ENCODE measurements around the gene CFAP46. TPM values are rescaled to one million over a fixed set of nuclear protein-coding genes. Genes with fewer than 3 reads are reported as not detected.
"Not testable (repeated sequence)": the region's sequence is repeated elsewhere in the genome, so short reads cannot be mapped to it uniquely, and the experiment has no call there.

The CFAP46 gene
- total and polyA plus RNA-seq, 3 experiments from 2014 or later, result 0.09 TPM; not detected in 2

DNA sequence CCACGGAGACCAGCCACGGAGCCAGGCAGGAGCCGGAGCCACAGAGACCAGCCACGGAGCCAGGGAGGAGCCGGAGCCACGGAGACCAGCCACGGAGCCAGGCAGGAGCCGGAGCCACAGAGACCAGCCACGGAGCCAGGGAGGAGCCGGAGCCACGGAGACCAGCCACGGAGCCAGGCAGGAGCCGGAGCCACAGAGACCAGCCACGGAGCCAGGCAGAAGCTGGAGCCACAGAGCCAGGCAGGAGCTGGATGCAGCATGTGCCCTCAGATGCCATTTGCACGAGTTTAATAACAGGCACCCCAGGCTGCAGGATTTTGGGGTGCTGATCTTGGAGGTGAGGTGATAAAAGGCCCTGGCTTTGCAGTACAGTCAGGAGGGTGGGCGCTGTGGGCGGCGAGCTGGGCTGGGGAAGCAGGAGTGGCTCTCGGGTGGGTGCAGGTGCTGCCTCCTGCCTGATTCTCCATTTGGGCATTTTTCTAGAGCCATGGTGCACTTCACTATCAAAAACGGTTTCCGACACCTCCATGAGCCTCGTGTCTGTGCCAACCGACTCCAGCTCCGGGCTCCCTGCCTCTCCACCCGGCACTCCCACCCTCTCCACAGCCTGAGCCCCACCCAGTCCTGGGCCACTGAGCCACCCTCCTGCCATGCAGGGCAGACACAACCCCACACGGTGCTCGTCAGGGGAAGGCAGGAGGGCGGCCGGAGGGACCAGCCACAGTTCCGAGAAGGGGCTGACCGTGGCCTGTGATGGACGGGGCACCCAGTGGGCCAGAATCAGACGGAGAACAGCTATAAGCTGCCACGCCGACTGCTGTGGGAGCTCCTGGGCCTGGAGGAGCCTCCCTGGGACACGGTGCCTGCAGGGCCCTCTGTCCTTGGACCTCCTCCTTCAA is 115.6 kb downstream of the CFAP46 start:
- H3K36me3 Mint-ChIP-seq, result no peaks in the 10 kb centered on the region
- H3K4me1 Mint-ChIP-seq, result no peaks in the 10 kb centered on the region
- H3K27me3 ChIP-seq (ENCODE audit: insufficient read depth, low read length, poor library complexity, severe bottlenecking), result no peaks in the 10 kb centered on the region
- no peaks in the 10 kb centered on the region for H3K27me3 Mint-ChIP-seq
- no peak overlapping the region for H3K27ac Mint-ChIP-seq
- no peaks in the 10 kb centered on the region for H3K36me3 ChIP-seq (ENCODE audit: insufficient read depth, low read length)
- no peak overlapping the region for H3K4me3 Mint-ChIP-seq
- peaks cover 0 to 4% (median 0%) of the 10 kb centered on the region in 5 donors for H3K9me3 Mint-ChIP-seq
- H3K4me1 ChIP-seq (ENCODE audit: insufficient read depth, low read length), result no peaks in the 10 kb centered on the region
- no peak overlapping the region for H3K4me3 ChIP-seq (ENCODE audit: low read length)
- ChIA-PET CTCF (no interaction called here), POLR2A (no interaction called here)
- no peak overlapping the region for H3K27ac ChIP-seq (ENCODE audit: low read depth, low read length)
- no peak for DNase-seq
- no peaks in the 10 kb centered on the region for H3K9me3 ChIP-seq (ENCODE audit: low read length)

DNA sequence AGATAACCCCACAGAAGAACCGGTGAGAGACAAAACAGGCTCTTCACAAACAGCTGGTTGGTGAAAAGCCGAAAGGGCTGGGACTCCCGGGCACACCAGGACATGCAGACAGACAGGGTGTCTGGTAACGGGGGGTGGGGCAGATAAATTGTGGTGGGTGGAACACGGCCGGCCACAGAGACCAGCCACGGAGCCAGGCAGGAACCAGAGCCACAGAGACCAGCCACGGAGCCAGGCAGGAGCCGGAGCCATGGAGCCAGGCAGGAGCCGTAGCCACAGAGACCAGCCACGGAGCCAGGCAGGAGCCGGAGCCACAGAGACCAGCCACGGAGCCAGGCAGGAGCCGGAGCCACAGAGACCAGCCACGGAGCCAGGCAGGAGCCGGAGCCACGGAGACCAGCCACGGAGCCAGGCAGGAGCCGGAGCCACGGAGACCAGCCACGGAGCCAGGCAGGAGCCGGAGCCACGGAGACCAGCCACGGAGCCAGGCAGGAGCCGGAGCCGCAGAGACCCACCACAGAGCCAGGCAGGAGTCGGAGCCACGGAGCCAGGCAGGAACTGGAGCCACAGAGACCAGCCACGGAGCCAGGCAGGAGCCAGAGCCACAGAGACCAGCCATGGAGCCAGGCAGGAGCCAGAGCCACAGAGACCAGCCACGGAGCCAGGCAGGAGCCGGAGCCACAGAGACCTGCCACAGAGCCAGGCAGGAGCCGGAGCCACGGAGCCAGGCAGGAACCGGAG is 116.4 kb downstream of the CFAP46 start:
- H3K27ac ChIP-seq (ENCODE audit: low read depth, low read length); DNase-seq; CTCF ChIA-PET; H3K27me3 Mint-ChIP-seq; H3K4me3 ChIP-seq (ENCODE audit: low read length); H3K9me3 Mint-ChIP-seq; H3K4me1 Mint-ChIP-seq; H3K9me3 ChIP-seq (ENCODE audit: low read length); H3K36me3 ChIP-seq (ENCODE audit: insufficient read depth, low read length); H3K4me3 Mint-ChIP-seq; H3K4me1 ChIP-seq (ENCODE audit: insufficient read depth, low read length); POLR2A ChIA-PET; H3K36me3 Mint-ChIP-seq; H3K27me3 ChIP-seq (ENCODE audit: insufficient read depth, low read length, poor library complexity, severe bottlenecking): not testable (repeated sequence)
- H3K27ac Mint-ChIP-seq, result peak overlapping the region in 1 of 8 donors; percentile 9

DNA sequence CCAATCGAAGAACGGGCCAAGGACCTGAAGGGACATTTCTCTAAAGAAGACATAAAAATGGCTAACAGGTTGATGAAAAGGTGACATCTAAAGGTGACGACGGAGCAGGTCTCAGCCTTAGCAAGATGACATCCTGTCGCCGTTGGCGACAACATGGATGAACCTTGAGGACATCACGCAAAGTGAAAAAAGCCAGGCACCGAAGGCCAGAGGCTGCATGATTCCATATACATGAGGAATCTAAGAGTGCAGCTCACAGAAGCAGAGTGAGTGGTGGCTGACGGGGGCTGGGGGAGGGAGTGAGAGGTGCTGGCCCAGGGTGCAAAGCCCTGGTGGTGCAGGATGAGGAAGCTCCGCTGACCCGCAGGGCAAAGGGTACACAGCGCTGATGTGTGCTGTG is 122.3 kb downstream of the CFAP46 start:
- no peak for DNase-seq
- POLR2A ChIA-PET, result no interaction called here

DNA sequence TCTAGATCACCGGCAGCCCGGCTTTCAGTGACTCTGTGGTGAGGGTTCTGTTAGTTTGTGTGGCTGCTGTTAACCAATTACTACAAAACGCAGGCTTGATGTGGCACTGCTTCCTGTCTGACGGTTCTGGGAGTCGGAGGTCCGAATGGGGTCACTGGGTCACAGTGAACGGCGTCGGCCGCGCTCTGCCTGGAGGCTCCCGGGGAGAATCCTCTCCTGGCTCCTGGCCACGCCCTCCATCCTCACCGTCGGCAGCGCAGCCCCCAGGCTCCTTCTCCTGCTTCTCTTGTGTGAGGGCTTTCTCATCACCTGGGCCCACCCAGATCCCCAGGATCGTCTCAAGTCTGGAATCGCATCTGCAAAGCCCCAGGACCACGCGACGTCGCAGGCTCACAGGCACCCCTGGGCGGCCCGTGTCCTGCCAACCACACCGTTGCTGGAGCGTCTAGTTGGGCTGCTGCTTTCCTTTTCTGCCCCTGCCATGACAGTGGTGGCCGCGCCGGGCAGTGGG is 124.6 kb downstream of the CFAP46 start:
- no peaks in the 10 kb centered on the region for H3K4me1 ChIP-seq (ENCODE audit: insufficient read depth, low read length)
- no peak overlapping the region for H3K27ac Mint-ChIP-seq
- peaks cover 11 to 32% of the 10 kb centered on the region in 2 donors for H3K27me3 Mint-ChIP-seq
- no peak for DNase-seq
- H3K4me1 Mint-ChIP-seq, result no peaks in the 10 kb centered on the region
- ChIA-PET CTCF (no interaction called here), POLR2A (no interaction called here)
- no peak overlapping the region for H3K4me3 ChIP-seq (ENCODE audit: low read length)
- H3K36me3 Mint-ChIP-seq, result no peaks in the 10 kb centered on the region
- H3K9me3 ChIP-seq (ENCODE audit: low read length), result no peaks in the 10 kb centered on the region
- H3K9me3 Mint-ChIP-seq, result no peaks in the 10 kb centered on the region
- no peak overlapping the region for H3K27ac ChIP-seq (ENCODE audit: low read depth, low read length)
- H3K4me3 Mint-ChIP-seq, result no peak overlapping the region
- no peaks in the 10 kb centered on the region for H3K27me3 ChIP-seq (ENCODE audit: insufficient read depth, low read length, poor library complexity, severe bottlenecking)
- no peaks in the 10 kb centered on the region for H3K36me3 ChIP-seq (ENCODE audit: insufficient read depth, low read length)

More for the DNA sequence above, 122.3 kb downstream of the CFAP46 start:
- H3K27ac ChIP-seq (ENCODE audit: low read depth, low read length), result no peak overlapping the region
- no peaks in the 10 kb centered on the region for H3K36me3 Mint-ChIP-seq
- H3K36me3 ChIP-seq (ENCODE audit: insufficient read depth, low read length), result no peaks in the 10 kb centered on the region
- H3K27me3 Mint-ChIP-seq, result peaks cover 11 to 32% of the 10 kb centered on the region in 2 donors
- H3K4me3 Mint-ChIP-seq, result no peak overlapping the region
- CTCF ChIA-PET, result no interaction called here
- no peaks in the 10 kb centered on the region for H3K27me3 ChIP-seq (ENCODE audit: insufficient read depth, low read length, poor library complexity, severe bottlenecking)
- H3K9me3 Mint-ChIP-seq, result no peaks in the 10 kb centered on the region
- H3K4me3 ChIP-seq (ENCODE audit: low read length), result no peak overlapping the region
- no peaks in the 10 kb centered on the region for H3K4me1 Mint-ChIP-seq
- H3K27ac Mint-ChIP-seq, result no peak overlapping the region
- no peaks in the 10 kb centered on the region for H3K9me3 ChIP-seq (ENCODE audit: low read length)
- H3K4me1 ChIP-seq (ENCODE audit: insufficient read depth, low read length), result no peaks in the 10 kb centered on the region

DNA sequence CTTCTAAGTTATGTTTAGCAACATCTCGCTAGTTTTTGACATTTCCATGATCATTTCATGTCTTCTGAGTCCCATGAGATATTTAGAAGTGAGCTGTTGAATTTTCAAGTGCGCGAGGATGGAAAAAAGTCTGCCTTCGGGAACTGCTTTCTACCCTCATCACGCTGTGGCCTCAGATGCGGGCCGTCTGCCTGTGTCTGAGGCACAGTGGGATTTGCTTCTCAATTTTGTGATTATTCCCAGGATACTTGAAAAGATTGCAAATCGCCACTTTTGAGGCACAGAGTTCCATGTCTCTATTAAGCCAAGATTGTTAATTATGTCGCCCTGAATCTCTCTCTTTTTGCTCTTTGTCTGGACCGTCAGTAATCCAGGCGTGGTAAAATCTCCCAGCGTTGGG is 125.7 kb downstream of the CFAP46 start:
- Histone ChIP-seq H3K4me3 (ENCODE audit: low read length) (no peak overlapping the region), H3K27ac (ENCODE audit: low read depth, low read length) (no peak overlapping the region), H3K36me3 (ENCODE audit: insufficient read depth, low read length) (no peaks in the 10 kb centered on the region), H3K9me3 (ENCODE audit: low read length) (no peaks in the 10 kb centered on the region), H3K27me3 (ENCODE audit: insufficient read depth, low read length, poor library complexity, severe bottlenecking) (no peaks in the 10 kb centered on the region), H3K4me1 (ENCODE audit: insufficient read depth, low read length) (no peaks in the 10 kb centered on the region)
- Mint-ChIP-seq H3K4me3 (no peak overlapping the region), H3K9me3 (no peaks in the 10 kb centered on the region), H3K27ac (no peak overlapping the region), H3K4me1 (no peaks in the 10 kb centered on the region), H3K27me3 (peaks cover 11 to 32% of the 10 kb centered on the region in 2 donors), H3K36me3 (no peaks in the 10 kb centered on the region)
- CTCF ChIA-PET, result no interaction called here
- POLR2A ChIA-PET, result no interaction called here
- no peak for DNase-seq

DNA sequence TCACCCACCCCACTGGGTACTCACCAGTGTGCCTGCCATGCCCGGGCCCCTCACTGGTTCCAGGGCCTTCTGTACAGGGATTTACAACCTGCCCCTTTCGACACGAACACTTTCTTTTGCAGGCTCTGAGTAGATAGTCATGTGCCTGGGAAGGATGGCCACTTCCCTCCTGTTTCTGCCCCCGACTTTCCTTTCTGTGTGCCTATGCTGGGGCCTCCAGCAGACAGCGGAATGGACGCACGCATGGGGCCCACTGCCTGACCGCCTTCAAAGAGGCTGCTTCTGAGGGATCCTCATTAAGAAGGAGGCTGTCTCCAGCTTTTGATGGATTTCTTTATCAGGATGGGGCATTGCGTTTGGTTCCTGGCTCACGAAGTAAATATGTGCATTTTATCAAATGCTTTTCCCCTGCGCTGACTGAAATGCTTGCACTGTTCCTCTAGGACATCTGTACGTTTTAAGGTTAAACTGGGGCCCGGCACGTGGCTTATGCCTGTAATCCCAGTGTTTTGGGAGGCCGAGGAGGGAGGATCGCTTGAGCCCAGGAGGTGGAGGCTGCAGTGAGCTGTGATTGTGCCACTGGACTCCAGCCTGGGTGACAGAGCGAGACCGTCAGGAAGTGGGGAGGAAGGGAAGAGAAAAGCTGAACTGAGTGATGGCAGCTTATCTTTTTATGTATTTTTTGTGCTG is 127.1 kb downstream of the CFAP46 start:
- Histone ChIP-seq H3K36me3 (ENCODE audit: insufficient read depth, low read length) (no peaks in the 10 kb centered on the region), H3K27me3 (ENCODE audit: insufficient read depth, low read length, poor library complexity, severe bottlenecking) (no peaks in the 10 kb centered on the region), H3K4me1 (ENCODE audit: insufficient read depth, low read length) (no peaks in the 10 kb centered on the region), H3K27ac (ENCODE audit: low read depth, low read length) (no peak overlapping the region), H3K9me3 (ENCODE audit: low read length) (no peaks in the 10 kb centered on the region), H3K4me3 (ENCODE audit: low read length) (no peak overlapping the region)
- H3K36me3 Mint-ChIP-seq, result no peaks in the 10 kb centered on the region
- no peaks in the 10 kb centered on the region for H3K9me3 Mint-ChIP-seq
- DNase-seq, result no peak
- no peak overlapping the region for H3K4me3 Mint-ChIP-seq
- H3K27ac Mint-ChIP-seq, result no peak overlapping the region
- H3K4me1 Mint-ChIP-seq, result no peaks in the 10 kb centered on the region
- ChIA-PET CTCF (no interaction called here), POLR2A (no interaction called here)
- peaks cover 11 to 32% of the 10 kb centered on the region in 2 donors for H3K27me3 Mint-ChIP-seq

DNA sequence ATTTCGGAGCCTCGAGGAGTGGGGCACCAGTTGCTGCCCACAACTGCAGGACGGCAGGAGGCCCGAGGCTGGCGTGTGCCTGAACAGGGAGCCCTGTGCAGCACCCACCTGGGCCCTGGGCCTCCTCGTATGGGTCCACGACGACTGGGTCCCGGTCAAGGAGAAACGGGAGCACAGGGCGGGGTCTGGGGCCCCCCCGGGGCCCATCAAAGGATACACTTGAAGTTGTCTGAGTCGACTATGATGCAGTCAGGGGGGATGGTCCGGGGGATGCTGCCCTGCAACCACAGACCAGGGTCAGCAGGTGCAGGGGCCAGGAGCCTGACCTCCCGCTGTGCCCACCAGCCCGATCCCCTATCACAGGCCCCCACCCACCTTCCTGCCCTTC is 127.9 kb downstream of the CFAP46 start:
- Histone ChIP-seq H3K27ac (ENCODE audit: low read depth, low read length) (no peak overlapping the region), H3K27me3 (ENCODE audit: insufficient read depth, low read length, poor library complexity, severe bottlenecking) (no peaks in the 10 kb centered on the region), H3K36me3 (ENCODE audit: insufficient read depth, low read length) (no peaks in the 10 kb centered on the region), H3K9me3 (ENCODE audit: low read length) (no peaks in the 10 kb centered on the region), H3K4me3 (ENCODE audit: low read length) (no peak overlapping the region), H3K4me1 (ENCODE audit: insufficient read depth, low read length) (no peaks in the 10 kb centered on the region)
- no peak overlapping the region for H3K4me3 Mint-ChIP-seq
- no peak for DNase-seq
- no peak overlapping the region for H3K27ac Mint-ChIP-seq
- ChIA-PET POLR2A (no interaction called here), CTCF (no interaction called here)
- H3K4me1 Mint-ChIP-seq, result no peaks in the 10 kb centered on the region
- no peaks in the 10 kb centered on the region for H3K36me3 Mint-ChIP-seq
- H3K9me3 Mint-ChIP-seq, result no peaks in the 10 kb centered on the region
- H3K27me3 Mint-ChIP-seq, result peaks cover 11 to 28% of the 10 kb centered on the region in 2 donors

All from CD8-positive, alpha-beta memory T cell (primary cell).